Rectal smooth muscle tissue (tissue), 1 donor: ENCODE results near the gene KIFBP.
A peak's percentile ranks its signal among the peaks of the same experiment; 100 is the strongest.
"Not testable (repeated sequence)": the region's sequence is repeated elsewhere in the genome, so short reads cannot be mapped to it uniquely, and the experiment has no call there.

ENCODE experiments used
- H3K27ac ChIP-seq: one replicate; pipeline ENCODE4 v1.7.0; 2013; ENCODE audit warnings: low read depth, low read length, inconsistent platforms
- H3K27me3 ChIP-seq: one replicate; pipeline ENCODE4 v1.7.0; 2013; ENCODE audit warnings: low read length; ENCODE audit not compliant: control insufficient read depth, insufficient read depth
- H3K36me3 ChIP-seq: one replicate; pipeline ENCODE4 v1.7.0; 2013; ENCODE audit warnings: low read length; ENCODE audit not compliant: control insufficient read depth, insufficient read depth
- H3K4me1 ChIP-seq: one replicate; pipeline ENCODE4 v1.7.0; 2013; ENCODE audit warnings: low read length; ENCODE audit not compliant: control insufficient read depth, insufficient read depth
- H3K4me3 ChIP-seq: one replicate; pipeline ENCODE4 v1.7.0; 2013; ENCODE audit warnings: low read length
- H3K9ac ChIP-seq: one replicate; pipeline ENCODE4 v1.7.0; 2013; ENCODE audit warnings: low read length

Gene KIFBP, protein sequence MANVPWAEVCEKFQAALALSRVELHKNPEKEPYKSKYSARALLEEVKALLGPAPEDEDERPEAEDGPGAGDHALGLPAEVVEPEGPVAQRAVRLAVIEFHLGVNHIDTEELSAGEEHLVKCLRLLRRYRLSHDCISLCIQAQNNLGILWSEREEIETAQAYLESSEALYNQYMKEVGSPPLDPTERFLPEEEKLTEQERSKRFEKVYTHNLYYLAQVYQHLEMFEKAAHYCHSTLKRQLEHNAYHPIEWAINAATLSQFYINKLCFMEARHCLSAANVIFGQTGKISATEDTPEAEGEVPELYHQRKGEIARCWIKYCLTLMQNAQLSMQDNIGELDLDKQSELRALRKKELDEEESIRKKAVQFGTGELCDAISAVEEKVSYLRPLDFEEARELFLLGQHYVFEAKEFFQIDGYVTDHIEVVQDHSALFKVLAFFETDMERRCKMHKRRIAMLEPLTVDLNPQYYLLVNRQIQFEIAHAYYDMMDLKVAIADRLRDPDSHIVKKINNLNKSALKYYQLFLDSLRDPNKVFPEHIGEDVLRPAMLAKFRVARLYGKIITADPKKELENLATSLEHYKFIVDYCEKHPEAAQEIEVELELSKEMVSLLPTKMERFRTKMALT

DNA sequence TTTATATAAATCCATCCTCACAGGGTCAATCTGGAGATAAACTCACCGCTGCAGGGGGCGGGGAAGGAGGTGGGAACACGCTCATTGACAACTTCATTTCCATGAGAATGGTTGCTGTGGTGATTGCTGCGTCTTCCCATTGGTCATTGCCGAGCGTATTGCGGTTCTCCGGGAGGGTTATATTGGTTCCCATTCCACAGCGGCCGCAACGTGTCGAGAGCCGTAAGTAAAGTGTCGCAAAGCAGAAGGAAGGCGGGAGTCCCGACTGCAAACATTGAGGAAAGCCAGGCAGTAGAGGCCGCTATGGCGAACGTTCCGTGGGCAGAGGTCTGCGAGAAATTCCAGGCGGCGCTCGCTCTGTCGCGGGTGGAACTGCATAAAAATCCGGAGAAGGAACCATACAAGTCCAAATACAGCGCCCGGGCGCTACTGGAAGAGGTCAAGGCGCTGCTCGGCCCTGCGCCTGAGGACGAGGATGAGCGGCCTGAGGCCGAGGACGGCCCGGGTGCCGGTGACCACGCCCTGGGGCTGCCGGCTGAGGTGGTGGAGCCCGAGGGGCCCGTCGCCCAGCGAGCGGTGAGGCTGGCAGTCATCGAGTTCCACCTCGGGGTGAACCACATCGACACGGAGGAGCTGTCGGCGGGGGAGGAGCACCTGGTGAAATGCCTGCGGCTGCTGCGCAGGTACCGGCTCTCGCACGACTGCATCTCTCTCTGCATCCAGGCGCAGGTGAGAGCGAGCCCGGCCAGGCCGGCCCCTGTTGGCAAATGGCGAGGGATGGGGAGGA is at the start of gene KIFBP:
TSS of gene KIFBP (plus strand) at position 274 of the 787 bp plus-strand sequence. CDS start at position 304, 30 bp downstream.
- peaks cover 18% of the 10 kb centered on the region for H3K4me1 ChIP-seq
- H3K9ac ChIP-seq: peak within 1 kb of the TSS; percentile 81
- H3K27me3 ChIP-seq: no peaks in the 10 kb centered on the region
- peak within 1 kb of the TSS; percentile 74 for H3K27ac ChIP-seq
- peak within 1 kb of the TSS; percentile 93 for H3K4me3 ChIP-seq
- H3K36me3 ChIP-seq: no peaks in the 10 kb centered on the region

GRCh38 chr10:68938884-68939283 is 49.7 kb upstream of the KIFBP start:
- Histone ChIP-seq H3K27ac (no peak overlapping the region), H3K9ac (no peak overlapping the region), H3K4me1 (no peaks in the 10 kb centered on the region), H3K36me3 (peaks cover 3% of the 10 kb centered on the region), H3K4me3 (no peak overlapping the region), H3K27me3 (no peaks in the 10 kb centered on the region)

- not testable (repeated sequence) for H3K4me1 ChIP-seq, H3K27me3 ChIP-seq, H3K36me3 ChIP-seq, H3K4me3 ChIP-seq, H3K27ac ChIP-seq, H3K9ac ChIP-seq
Measured at GRCh38 chr10:68940917-68941316, 47.7 kb upstream of the KIFBP start.

DNA sequence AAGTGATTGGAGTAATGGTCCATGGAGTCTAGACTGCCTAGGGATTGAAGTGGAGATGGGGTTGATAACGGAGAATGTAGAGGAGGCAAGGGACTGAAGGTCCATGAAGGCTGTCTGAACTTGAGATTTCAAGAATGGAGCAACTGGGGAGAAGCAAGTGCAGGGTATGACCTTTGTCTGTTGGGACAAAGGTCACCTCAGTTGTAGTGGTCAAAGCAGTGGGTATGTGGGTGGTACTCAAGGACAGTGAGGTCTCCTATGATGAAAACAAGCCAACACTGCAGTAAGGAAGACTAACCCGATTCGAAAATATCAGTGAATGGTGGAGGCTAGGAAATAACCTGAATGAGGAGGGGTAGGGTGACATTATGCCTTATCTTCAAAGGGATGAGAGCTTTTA is 38.0 kb upstream of the KIFBP start:
- H3K4me3 ChIP-seq: no peak overlapping the region
- H3K9ac ChIP-seq: no peak overlapping the region
- H3K27me3 ChIP-seq: no peaks in the 10 kb centered on the region
- H3K27ac ChIP-seq: no peak overlapping the region
- H3K36me3 ChIP-seq: peaks cover 20% of the 10 kb centered on the region
- no peaks in the 10 kb centered on the region for H3K4me1 ChIP-seq

- Histone ChIP-seq H3K9ac (no peak overlapping the region), H3K4me3 (no peak overlapping the region), H3K36me3 (peaks cover 5% of the 10 kb centered on the region), H3K27ac (no peak overlapping the region), H3K27me3 (no peaks in the 10 kb centered on the region), H3K4me1 (peaks cover 5% of the 10 kb centered on the region)
Measured at GRCh38 chr10:68954904-68955303, 33.7 kb upstream of the KIFBP start.

- H3K4me3 ChIP-seq: peak overlapping the region; percentile 91
- no peaks in the 10 kb centered on the region for H3K27me3 ChIP-seq
- peaks cover 5% of the 10 kb centered on the region for H3K4me1 ChIP-seq
- H3K36me3 ChIP-seq: peaks cover 8% of the 10 kb centered on the region
- H3K27ac ChIP-seq: peak overlapping the region; percentile 38
- no peak overlapping the region for H3K9ac ChIP-seq
Measured at GRCh38 chr10:68955355-68955831, 33.2 kb upstream of the KIFBP start.

DNA sequence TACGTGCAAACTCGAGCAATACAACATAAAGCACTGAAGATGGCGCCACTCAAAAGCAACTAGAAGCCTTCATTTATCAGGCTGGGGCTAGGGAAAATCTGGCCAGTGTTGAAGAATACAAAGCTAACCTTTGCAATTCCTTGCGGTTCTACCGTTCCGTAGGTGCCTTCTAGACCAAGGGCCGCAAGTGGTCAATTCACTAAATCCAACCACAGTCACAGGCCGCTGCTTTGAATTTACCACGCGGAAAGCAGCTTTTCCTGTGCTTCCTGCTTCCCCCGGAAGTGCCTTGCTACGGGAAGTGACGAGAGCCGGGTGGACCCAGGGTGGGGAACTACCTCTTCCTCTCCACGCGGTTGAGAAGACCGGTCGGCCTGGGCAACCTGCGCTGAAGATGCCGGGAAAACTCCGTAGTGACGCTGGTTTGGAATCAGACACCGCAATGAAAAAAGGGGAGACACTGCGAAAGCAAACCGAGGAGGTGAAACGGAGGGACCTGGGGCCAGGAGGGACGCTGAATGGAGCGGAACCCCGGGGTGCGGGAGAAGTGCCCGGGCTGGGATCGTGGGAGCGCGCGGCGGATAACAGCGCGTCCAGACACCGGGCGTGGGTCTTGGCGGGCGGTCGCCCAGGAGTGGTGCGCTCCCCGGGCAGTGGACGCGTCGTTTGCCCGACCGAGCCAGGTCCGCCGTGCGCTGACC is 32.6 kb upstream of the KIFBP start, which contains the start of gene DDX21:
TSS of gene DDX21 (plus strand) at position 339 of the 701 bp plus-strand sequence. CDS start at position 395, 56 bp downstream.
- Histone ChIP-seq H3K9ac (peak within 1 kb of the TSS; percentile 72), H3K27ac (peak within 1 kb of the TSS; percentile 87), H3K4me1 (peaks cover 5% of the 10 kb centered on the region), H3K4me3 (peak within 1 kb of the TSS; percentile 91), H3K27me3 (no peaks in the 10 kb centered on the region), H3K36me3 (peaks cover 2% of the 10 kb centered on the region)

GRCh38 chr10:68957284-68957615 is 31.4 kb upstream of the KIFBP start:
- no peak overlapping the region for H3K27ac ChIP-seq
- H3K27me3 ChIP-seq: no peaks in the 10 kb centered on the region
- peak overlapping the region; percentile 91 for H3K4me3 ChIP-seq
- no peak overlapping the region for H3K9ac ChIP-seq
- H3K36me3 ChIP-seq: peaks cover 2% of the 10 kb centered on the region
- H3K4me1 ChIP-seq: peaks cover 5% of the 10 kb centered on the region

DNA sequence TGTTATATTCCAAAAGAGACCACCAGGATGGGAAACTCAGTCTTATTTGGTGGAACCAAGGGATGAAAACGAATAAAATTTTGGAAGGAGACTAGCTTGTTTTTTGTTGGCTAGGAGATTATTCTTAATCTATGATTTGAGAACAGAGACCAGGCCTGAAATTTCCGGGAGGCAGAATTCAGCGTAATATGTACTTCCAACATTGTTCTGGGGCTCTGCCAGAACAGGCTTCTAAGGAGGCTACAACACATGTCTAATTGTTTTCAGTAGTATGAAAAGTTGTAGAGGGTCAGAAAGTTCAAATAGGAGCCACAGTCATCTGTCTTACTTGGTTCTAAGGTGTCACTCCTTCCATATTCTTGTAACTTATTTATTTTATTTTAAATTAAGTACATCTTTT is 30.9 kb upstream of the KIFBP start:
- H3K4me1 ChIP-seq: peaks cover 5% of the 10 kb centered on the region
- H3K27ac ChIP-seq: no peak overlapping the region
- peak overlapping the region; percentile 91 for H3K4me3 ChIP-seq
- peaks cover 2% of the 10 kb centered on the region for H3K36me3 ChIP-seq
- no peaks in the 10 kb centered on the region for H3K27me3 ChIP-seq
- no peak overlapping the region for H3K9ac ChIP-seq

DNA sequence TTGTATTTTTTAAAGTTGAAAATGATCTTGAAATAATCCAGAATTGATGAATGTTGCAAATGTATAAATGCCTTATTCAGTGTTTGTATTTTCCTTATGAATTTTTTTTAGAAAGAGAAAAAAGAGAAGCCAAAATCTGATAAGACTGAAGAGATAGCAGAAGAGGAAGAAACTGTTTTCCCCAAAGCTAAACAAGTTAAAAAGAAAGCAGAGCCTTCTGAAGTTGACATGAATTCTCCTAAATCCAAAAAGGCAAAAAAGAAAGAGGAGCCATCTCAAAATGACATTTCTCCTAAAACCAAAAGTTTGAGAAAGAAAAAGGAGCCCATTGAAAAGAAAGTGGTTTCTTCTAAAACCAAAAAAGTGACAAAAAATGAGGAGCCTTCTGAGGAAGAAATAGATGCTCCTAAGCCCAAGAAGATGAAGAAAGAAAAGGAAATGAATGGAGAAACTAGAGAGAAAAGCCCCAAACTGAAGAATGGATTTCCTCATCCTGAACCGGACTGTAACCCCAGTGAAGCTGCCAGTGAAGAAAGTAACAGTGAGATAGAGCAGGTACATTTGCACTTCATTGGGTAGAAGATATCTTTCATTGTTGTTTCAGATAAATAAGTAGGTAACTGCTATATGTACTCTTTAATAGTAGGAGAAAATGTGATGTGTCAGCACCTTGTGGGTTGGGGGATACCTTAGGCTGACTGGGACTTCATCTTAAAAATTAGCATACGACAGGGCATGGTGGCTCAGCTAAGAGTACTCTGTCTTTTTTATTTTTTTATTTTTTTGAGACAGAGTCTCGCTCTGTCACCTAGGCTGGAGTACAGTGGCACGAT is 28.7 kb upstream of the KIFBP start:
- Histone ChIP-seq H3K9ac (no peak overlapping the region), H3K27ac (no peak overlapping the region), H3K27me3 (no peaks in the 10 kb centered on the region), H3K4me3 (no peak overlapping the region), H3K4me1 (peaks cover 5% of the 10 kb centered on the region), H3K36me3 (peaks cover 11% of the 10 kb centered on the region)

DNA sequence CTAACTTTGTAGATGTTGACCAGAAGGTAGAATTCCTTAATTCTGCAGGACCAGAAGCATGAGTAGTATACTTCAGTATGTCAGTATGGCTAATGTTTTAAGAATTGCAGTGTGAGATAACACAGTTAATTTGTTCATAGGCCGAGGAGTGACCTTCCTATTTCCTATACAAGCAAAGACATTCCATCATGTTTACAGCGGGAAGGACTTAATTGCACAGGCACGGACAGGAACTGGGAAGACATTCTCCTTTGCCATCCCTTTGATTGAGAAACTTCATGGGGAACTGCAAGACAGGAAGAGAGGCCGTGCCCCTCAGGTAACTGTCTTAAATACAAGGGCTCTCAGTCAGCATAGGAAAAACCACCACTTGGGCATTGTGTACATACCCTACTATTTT is 25.5 kb upstream of the KIFBP start:
- no peaks in the 10 kb centered on the region for H3K27me3 ChIP-seq
- H3K27ac ChIP-seq: no peak overlapping the region
- H3K4me1 ChIP-seq: no peaks in the 10 kb centered on the region
- H3K9ac ChIP-seq: no peak overlapping the region
- H3K4me3 ChIP-seq: no peak overlapping the region
- peaks cover 33% of the 10 kb centered on the region for H3K36me3 ChIP-seq
